Lung (tissue), 12 donors: ENCODE measurements around the gene TUB. TPM values are rescaled to one million over a fixed set of nuclear protein-coding genes. Genes with fewer than 3 reads are reported as not detected.

Experiments
- ATAC-seq: fragments of 200-7000 bp; cut with Tn5 transposase; one replicate; pipeline ENCODE4 v1.9.1; 2020; ENCODE audit warnings: moderate number of reproducible peaks; ENCODE audit not compliant: insufficient read depth, low FRiP score
- DNase-seq, 3 donors: peaks; one replicate each; pipeline ENCODE4 v3.0.0-alpha.2; 2013 to 2017
- H3K27ac ChIP-seq, 2 donors: one replicate each; pipeline ENCODE4 v1.5.1; 2013; ENCODE audit warnings: mild to moderate bottlenecking in 2 of 2, moderate library complexity in 2 of 2, control low read depth in 1 of 2, inconsistent platforms in 1 of 2, low read depth in 1 of 2, low read length in 1 of 2
- H3K27me3 ChIP-seq, 3 donors: one replicate each; pipeline ENCODE4 v1.5.1; 2013; ENCODE audit warnings: low read length in 2 of 3; ENCODE audit not compliant: control insufficient read depth in 3 of 3, insufficient read depth in 3 of 3
- H3K36me3 ChIP-seq, 4 donors: one replicate each; pipeline ENCODE4 v1.5.1; 2013; ENCODE audit warnings: low read length in 4 of 4, mild to moderate bottlenecking in 1 of 4, moderate library complexity in 1 of 4; ENCODE audit not compliant: control insufficient read depth in 4 of 4, insufficient read depth in 4 of 4
- H3K4me1 ChIP-seq, 5 donors: one replicate each; pipeline ENCODE4 v1.5.1; 2013; ENCODE audit warnings: low read length in 5 of 5, mild to moderate bottlenecking in 2 of 5, moderate library complexity in 1 of 5; ENCODE audit not compliant: control insufficient read depth in 5 of 5, insufficient read depth in 5 of 5
- H3K4me3 ChIP-seq: one replicate; pipeline ENCODE4 v1.5.1; 2013; ENCODE audit warnings: mild to moderate bottlenecking, control low read depth, moderate library complexity
- H3K9ac ChIP-seq, 2 donors: one replicate each; pipeline ENCODE4 v1.5.1; 2013; ENCODE audit warnings: low read length in 2 of 2, control low read depth in 1 of 2; ENCODE audit not compliant: insufficient read depth in 1 of 2
- H3K9me3 ChIP-seq, 4 donors: one replicate each; pipeline ENCODE4 v1.5.1; 2013; ENCODE audit warnings: low read length in 3 of 4, mild to moderate bottlenecking in 1 of 4, moderate library complexity in 1 of 4; ENCODE audit not compliant: control insufficient read depth in 4 of 4, insufficient read depth in 3 of 4
- WGBS, 2 donors: extraction: QIAGEN DNeasy Blood & Tissue Kit; methylation state at CpG; one replicate each; pipeline ENCODE4 v1.1.7; 2013; 5-methylcytosine and 5-hydroxymethylcytosine counted together
- polyA plus RNA-seq, 2 donors: library from polyadenylated mRNA; stranded (reverse); fragments of 200-250 nt; gene quantifications; one replicate each; pipeline ENCODE4 v1.2.1, GENCODE V29; 2013
- total RNA-seq, 2 donors: library from RNA; depleted of rRNA in 1 of 2; stranded (reverse); fragments of >200 nt in 1 of 2; gene quantifications; one replicate each; pipeline ENCODE4 v1.2.1, GENCODE V29; 2014 to 2021
- TF ChIP-seq, protein P1 (sequence below): IDR thresholded peaks from 2 replicates; pipeline ENCODE4 v1.5.1; 2012; ENCODE audit warnings: mild to moderate bottlenecking; ENCODE audit errors: control extremely low read depth, extremely low read depth
- donor health status: control.
- donor health status: control.
- donor health status: Bipolar disorder and iron deficiency.
- donor health status: healthy.
- donor health status: DM: yes; HTN: yes; CAD: no.

TUB gene
- total and polyA plus RNA-seq, 4 donors = 0.96 to 23.5 (median 5.1) TPM

- H3K27ac ChIP-seq = no peak overlapping the region
- ATAC-seq = no peak
- DNase-seq = no peak
- no peaks in the 10 kb centered on the region for H3K4me1 ChIP-seq
- TF ChIP-seq, protein P1, sequence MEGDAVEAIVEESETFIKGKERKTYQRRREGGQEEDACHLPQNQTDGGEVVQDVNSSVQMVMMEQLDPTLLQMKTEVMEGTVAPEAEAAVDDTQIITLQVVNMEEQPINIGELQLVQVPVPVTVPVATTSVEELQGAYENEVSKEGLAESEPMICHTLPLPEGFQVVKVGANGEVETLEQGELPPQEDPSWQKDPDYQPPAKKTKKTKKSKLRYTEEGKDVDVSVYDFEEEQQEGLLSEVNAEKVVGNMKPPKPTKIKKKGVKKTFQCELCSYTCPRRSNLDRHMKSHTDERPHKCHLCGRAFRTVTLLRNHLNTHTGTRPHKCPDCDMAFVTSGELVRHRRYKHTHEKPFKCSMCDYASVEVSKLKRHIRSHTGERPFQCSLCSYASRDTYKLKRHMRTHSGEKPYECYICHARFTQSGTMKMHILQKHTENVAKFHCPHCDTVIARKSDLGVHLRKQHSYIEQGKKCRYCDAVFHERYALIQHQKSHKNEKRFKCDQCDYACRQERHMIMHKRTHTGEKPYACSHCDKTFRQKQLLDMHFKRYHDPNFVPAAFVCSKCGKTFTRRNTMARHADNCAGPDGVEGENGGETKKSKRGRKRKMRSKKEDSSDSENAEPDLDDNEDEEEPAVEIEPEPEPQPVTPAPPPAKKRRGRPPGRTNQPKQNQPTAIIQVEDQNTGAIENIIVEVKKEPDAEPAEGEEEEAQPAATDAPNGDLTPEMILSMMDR = no peak
- peaks cover 0 to 3% (median 0%) of the 10 kb centered on the region in 3 donors for H3K27me3 ChIP-seq
- H3K9me3 ChIP-seq = peaks cover 0 to 2% (median 0%) of the 10 kb centered on the region in 4 donors
- H3K9ac ChIP-seq = no peak overlapping the region
- H3K36me3 ChIP-seq = no peaks in the 10 kb centered on the region
- no peak overlapping the region for H3K4me3 ChIP-seq
- 88 to 89% methylated on average over 1 of the region's 1 CpG for WGBS, 2 donors
Observed at GRCh38 chr11:8122173-8122764, 41.3 kb downstream of the TUB start.

GRCh38 chr11:8126649-8127289, 45.8 kb downstream of the TUB start:
- DNase-seq = no peak
- WGBS, 2 donors = 76 to 81% methylated on average over 8 of the region's 8 CpGs
- peaks cover 0 to 3% (median 0%) of the 10 kb centered on the region in 3 donors for H3K27me3 ChIP-seq
- H3K27ac ChIP-seq = no peak overlapping the region
- H3K4me3 ChIP-seq = no peak overlapping the region
- H3K4me1 ChIP-seq = no peaks in the 10 kb centered on the region
- no peaks in the 10 kb centered on the region for H3K36me3 ChIP-seq
- no peak overlapping the region for H3K9ac ChIP-seq
- TF ChIP-seq, protein P1 = no peak
- H3K9me3 ChIP-seq = no peaks in the 10 kb centered on the region
- ATAC-seq = no peak

DNA sequence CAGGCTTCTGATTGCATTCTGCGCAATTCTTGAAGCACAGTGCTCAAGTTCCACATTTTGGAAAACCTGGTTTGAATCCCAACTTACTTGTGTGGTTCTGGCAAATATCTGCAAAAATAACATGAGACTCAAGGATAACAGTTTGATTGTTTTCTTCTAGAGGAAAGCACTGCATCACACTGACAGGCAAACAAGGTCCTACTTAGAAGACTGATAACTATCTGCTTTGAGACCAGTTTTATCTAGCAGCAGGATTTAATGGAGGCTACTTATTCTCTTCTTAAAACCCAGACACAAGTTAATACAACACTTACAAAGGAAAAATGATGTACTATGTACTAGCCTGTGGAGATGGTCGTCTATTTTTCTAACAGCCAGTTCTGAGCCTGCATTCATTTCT, 46.4 kb downstream of the TUB start:
- 75 to 85% methylated on average over 2 of the region's 2 CpGs for WGBS, 2 donors
- no peaks in the 10 kb centered on the region for H3K9me3 ChIP-seq
- TF ChIP-seq, protein P1 = no peak
- H3K36me3 ChIP-seq = no peaks in the 10 kb centered on the region
- DNase-seq (no peak), ATAC-seq (no peak)
- H3K27me3 ChIP-seq = peaks cover 0 to 3% (median 0%) of the 10 kb centered on the region in 3 donors
- H3K27ac ChIP-seq = no peak overlapping the region
- no peak overlapping the region for H3K9ac ChIP-seq
- no peaks in the 10 kb centered on the region for H3K4me1 ChIP-seq
- no peak overlapping the region for H3K4me3 ChIP-seq
